HG02571 (cell line): ENCODE measurements around the gene NCKIPSD.

Experiments
- ATAC-seq: cut with Tn5 transposase; IDR thresholded peaks from one replicate; pipeline ENCODE4 v1.9.1; 2021; ENCODE audit warnings: mild to moderate bottlenecking, moderate library complexity; ENCODE audit not compliant: unreplicated experiment

The NCKIPSD gene

DNA sequence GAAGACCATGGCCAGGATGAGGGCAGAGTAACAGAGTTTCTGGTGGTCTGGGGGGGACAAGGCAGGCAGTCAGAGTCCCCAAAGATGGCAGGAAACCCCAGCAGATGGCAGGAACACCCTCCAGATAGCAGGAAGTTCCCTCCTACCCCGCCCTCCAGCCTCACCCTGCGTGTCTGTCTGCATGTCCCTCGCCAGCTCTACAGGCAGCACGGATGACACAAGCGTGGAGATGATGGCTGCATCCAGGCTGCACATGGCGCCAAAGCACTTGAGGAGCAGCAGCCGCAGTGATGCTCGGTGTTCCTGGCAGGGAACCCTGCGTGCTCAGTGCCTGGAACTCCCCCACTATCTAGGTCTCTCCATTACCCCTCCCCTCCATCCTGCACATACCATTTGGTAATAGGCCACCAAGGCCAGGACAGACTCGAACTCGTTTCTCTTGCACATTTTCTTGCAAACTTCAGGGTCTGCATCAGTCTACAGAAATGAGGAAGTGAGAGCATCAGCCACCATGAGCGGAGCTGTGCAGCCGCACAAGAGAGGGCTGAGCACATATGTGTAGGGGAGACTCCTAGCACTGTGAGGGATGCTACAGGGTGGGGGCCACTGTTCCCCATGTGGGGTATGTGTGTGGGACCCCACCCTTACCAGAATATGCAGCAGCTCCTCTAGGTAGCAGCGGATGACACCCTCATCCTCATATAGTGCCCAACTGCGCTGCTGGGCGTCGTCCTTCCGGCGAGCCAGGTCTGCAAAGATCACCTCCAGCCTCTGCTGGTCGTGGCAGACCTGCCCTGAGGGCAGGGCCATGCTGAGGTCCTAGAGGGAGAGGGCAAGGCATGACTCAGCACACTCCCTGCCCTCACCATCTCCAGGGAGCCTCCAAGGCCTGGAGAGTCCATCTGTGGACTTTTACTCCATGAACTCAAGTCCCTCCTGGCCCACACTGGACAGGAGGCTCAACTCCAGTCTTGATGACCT, 6.0 kb downstream of the NCKIPSD start:
- no peak for ATAC-seq

DNA sequence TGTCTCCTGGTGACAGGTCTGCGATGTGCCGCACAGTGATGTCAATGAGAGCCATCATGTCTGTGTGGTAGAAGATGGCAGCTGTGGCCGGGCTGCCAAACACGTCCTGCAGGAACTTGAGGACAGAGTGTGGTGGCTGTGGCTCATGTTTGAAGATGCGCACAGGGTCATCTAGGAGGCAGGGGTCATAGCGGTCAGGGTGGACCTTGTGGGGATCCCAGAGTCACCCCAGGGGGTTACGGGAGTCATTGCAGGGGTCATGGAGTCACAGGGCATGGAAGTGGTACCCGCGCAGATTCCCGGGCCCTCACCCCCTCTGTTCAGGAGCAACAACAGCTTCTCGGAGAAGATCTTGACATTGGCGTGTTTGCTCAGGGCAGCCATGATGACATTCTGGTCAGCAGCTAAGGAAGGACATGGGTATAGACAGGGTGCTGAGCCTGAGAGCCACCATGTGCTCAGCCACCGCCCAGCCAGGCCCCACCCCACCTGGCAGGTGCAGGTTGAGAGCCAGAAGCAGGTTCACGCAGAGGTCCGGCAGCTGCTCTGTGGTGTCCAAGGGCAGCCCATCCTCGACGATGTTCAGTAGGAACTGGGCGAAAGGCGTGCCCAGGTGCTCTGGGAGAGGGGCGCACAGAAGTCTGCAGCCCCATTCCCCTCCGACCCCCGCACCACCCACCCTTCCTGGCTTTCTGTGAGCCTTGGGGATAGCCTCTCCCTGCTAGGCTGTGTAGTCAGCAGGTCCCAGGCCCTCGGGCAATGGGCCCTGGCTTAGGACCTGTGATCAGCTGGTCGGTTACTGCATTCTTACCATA, 6.9 kb downstream of the NCKIPSD start:
- no peak for ATAC-seq

DNA sequence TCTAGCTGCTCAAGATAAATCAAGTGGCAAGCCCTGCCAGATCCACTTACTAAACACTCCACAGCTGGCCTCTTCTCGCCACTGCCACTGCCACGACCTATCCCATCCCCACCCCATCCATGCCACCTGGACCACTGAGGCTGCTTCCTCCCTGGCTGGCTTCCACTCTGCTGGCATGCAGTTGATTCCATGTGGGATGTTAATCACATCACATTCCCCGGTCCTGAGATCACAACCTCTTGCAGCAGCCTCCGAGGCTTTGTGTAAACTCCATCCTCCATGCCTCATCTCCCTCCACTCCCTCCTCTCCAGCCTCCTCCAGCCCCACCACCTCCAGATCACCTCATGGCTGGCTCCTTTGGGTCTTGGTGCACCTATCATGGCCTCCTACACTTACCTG, 7.7 kb downstream of the NCKIPSD start:
- ATAC-seq, result no peak

DNA sequence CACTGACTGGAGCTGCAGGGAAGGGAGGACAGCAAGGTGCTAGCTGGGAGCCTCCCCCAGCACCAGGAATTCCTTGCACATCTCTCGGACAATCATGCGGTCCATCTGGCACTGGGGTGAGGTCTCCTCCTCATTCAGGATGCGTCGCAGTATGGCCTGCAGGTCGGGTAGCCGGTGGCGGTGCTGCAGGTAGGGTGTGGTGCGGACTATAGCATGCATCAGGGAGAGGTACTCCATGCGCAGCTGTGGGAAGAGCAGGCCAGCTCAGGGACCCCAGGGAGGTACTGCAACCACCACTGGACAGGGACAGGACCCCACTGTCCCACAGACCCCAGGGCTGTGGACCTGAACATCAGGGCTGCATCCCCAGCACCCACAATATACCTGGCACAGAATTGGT, 11.2 kb downstream of the NCKIPSD start:
- ATAC-seq, result no peak

- no peak for ATAC-seq
Measured at GRCh38 chr3:48672522-48672921, 13.2 kb downstream of the NCKIPSD start.

DNA sequence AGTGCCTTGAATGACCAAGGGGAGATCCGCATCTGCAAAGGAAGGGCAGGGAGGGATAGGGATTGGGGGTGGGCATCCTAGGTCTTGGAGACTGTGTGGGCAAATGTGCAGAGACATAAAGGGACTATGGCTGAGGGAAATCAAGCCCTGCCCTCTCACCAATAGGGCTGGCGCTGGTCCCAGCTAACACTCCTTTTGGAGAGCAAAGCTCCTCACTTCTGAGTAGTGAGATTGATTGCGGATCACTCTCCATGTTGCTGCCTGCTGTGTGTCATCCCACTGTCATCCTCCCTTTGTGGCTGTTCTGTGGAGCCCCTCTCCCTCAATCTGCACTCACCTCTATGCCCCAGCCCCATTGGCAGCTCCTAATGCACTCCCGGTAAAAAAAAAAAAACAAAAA, 20.8 kb downstream of the NCKIPSD start:
- no peak for ATAC-seq

DNA sequence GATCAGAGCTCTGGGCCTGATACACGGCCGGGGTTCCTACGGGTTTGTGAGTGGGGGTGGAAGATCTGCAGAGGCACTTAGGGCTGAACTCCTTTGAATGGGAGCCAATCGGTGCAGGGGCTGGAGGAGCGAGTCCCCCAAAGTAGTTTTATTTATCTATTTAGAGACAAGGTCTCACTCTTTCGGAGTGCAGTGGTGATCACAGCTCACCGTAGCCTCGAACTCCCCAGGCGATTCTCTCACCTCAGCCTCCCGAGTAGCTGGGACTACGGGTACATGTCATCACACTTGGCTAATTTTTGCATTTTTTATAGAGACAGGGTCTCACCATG, 21.4 kb downstream of the NCKIPSD start:
- no peak for ATAC-seq

GRCh38 chr3:48663489-48664312, 22.0 kb downstream of the NCKIPSD start:
- peak; percentile 82 for ATAC-seq

- no peak for ATAC-seq
Measured at GRCh38 chr3:48662753-48663488, 22.8 kb downstream of the NCKIPSD start, which contains the start of gene CELSR3. CELSR3 (minus strand) TSS chr3:48662886; CDS start chr3:48662634, 252 bp downstream.

DNA sequence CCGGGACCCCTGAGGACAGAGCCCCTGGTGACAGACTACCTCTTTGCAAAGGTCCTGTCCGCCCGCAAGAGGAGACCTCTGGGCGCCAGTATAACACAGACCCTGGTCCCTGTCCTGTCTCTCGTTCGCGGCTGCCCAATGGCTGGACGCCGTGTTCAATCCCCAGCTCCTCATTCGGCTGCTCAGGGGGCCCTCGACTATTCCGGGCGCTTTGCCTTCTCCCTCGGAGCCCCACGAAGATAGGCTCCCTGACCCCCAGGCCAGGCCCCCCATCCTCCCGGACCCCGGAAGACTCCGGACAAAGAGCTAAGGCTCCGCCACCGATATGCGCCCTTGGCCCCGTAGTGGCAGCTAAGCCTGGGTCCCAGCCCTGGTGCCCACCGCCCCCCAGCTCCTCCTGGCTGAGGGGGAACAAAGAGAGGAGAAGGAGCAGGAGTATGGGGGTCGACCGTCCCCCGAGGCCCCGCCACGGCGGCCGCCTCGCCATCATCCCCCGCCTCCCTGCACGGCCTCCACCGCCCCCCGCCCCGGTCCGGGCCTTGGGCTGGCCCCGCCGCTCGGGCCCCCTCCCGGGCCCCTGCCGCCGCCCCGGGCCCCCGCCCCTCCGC, 23.5 kb downstream of the NCKIPSD start:
- ATAC-seq, result no peak

DNA sequence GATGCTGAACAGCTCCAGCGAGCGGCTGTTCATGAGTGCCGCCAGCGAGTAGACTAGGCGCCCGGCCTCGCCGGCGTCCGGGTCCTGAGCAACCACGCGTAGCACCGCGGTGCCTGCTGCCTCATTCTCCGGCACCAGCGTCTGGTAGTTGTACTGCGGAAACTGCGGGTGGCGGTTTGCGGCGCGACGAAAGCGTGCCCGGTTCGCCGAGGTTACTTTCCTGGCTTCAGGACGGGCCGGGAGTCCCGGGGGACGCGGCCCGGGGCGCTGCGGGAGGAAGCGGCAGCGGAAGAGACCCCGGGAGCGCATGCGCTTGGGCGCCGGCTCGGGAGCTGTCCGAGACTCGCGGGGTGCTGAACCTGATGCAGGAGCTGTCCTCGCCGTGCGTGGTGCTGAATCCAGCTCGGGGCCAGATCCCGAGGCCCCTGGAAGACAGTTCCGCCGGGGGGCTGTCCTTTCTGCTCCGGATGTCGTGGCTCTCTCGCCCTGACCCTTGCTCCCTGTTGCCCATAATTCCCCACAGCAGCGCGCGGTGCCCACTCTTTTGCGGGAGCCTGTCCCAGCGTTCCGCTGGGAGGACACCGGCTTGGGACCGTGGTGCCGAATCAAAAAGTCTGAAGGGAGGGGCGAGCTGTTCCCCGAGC, 24.1 kb downstream of the NCKIPSD start:
- ATAC-seq, result no peak

GRCh38 chr3:48660800-48661400, 24.8 kb downstream of the NCKIPSD start:
- ATAC-seq, result no peak

DNA sequence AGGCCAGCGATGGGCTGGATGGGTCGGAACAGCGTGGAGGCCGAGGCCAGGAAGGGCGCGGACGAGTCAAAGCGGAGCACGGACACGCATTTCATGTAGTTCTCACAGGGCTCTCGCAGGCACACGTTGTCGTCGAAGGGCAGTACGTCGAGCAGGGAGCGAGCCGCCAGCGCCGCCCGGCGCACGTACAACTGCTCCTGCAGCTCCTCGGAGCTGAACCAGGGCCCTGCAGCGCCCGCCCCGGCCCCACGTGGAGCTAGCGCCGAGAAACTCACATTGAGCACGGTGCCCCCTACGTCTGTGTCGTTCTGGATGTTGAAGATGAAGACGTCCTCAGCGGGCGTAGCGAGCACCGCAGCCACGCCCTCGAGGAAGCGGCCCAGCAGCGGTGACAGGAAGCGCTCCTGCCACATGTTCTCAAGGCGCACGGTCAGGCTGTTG, 28.9 kb downstream of the NCKIPSD start:
- no peak for ATAC-seq

DNA sequence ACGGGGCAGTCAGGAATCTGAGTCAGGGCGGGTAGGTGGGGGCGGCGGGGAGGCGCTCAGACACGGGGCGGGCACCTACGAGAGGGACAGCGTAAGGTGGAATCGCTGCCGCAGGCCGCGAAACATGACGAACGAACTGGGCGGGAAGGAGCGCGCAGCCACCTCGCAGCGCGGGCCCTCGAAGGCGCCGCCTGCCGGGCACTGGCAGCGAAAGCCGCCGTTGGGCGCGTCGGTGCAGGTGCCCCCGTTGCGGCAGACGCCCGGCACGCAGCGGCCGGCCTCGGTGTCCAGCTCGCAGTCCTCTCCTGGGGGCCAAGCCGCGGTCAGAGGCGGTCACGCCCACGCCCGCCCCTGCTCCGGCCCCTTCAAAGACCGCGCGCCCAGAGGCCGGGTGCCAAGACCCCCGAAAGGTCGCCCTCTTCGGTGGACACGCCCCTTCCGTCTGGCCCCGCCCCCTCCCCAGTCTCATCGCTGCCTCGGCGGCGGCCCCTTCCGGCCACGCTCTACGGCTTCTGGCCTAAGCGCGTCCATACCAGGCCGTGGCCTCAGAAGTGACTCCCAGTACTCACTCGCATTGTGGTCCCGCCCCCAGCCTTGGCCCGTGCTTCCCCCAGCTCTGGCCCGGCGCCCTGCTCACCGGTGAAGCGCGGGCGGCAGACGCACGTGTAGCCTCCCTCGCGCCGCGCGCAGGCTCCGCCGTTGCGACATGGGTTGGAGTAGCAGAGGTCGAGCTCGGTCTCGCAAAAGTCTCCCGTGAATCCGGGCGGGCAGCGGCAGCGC, 29.5 kb downstream of the NCKIPSD start:
- peak; percentile 66 for ATAC-seq

GRCh38 chr3:48655606-48656005, 30.1 kb downstream of the NCKIPSD start:
- ATAC-seq, result peak; percentile 20

- ATAC-seq, result no peak
Measured at GRCh38 chr3:48655063-48655462, 30.7 kb downstream of the NCKIPSD start.

DNA sequence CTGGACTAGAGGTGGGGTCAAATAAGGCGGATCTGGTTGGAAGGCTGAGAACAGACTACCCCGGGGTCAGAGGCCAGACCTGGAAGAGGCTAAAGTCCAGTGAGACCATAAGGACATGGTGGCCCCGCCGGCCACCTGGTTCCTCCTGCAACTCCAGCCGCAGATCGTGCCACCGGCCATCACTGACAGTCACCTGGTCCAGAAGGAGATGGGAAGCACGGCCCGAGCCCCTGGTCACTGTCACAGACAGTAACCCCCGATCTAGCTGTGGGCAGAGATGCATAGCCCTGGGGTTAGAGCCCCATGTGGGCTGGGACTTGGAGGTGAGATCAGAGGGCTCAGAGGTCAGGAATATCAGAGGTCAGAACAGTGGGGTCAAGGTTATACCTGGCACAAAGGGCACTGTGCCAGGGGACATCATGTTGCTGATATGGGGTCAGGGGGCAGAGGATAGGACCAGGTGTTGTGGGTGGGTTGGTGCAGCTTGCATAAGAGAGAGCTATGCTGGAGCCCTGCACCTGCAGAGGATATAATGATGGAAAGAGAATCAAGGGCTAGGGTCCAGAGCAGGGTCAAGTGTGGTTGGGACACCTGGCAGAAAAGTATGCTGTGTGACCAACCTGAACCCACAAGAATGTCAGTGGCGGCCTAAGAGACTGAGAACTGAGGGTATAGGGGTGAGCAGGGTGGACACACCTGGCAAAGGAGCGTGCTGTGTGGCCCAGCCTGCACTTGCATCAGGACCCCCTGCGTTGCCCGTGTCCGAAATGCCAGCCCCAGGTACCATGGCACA, 32.6 kb downstream of the NCKIPSD start:
- no peak for ATAC-seq
